Islet precursor cell (in vitro differentiated cells): Measurements from ENCODE around the gene NACC2.
"Not testable (repeated sequence)": the region's sequence is repeated elsewhere in the genome, so short reads cannot be mapped to it uniquely, and the experiment has no call there.

Source experiments
- DNase-seq: peaks from one replicate; pipeline ENCODE4 v3.0.0-alpha.2; 2018

NACC2 gene

DNA sequence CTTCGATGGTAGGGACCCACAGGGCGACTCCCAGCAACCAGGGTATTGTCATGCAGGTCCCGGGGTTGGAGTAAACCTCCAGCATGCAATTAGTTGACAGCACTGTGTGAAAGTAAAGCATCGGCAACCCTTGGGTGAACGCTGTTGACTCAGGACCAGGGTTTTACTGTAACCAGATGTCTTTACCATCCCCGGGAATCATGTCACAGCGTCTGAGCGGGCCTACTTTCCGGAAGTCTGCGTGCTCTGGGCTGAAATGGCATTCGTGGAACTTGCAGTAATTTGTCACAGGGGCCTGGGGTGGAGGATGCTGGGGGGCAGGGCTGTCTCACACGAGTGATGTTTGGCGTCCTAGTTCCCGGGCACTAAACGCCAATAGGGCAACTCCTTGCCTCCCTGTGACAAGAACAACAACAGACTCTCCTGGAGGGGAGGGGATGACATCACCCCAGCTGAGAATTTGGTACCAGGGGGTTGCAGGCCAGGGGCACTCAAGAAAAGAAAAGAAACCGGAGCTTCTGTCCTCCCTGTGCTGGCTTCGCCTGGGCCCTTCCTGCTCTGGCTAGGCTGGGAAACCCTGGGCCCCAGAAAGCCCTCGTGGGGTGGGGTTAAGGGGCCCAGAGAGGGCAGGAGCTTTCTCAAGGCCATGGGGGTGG is 123.8 kb downstream of the NACC2 start:
- DNase-seq, result no peak

DNA sequence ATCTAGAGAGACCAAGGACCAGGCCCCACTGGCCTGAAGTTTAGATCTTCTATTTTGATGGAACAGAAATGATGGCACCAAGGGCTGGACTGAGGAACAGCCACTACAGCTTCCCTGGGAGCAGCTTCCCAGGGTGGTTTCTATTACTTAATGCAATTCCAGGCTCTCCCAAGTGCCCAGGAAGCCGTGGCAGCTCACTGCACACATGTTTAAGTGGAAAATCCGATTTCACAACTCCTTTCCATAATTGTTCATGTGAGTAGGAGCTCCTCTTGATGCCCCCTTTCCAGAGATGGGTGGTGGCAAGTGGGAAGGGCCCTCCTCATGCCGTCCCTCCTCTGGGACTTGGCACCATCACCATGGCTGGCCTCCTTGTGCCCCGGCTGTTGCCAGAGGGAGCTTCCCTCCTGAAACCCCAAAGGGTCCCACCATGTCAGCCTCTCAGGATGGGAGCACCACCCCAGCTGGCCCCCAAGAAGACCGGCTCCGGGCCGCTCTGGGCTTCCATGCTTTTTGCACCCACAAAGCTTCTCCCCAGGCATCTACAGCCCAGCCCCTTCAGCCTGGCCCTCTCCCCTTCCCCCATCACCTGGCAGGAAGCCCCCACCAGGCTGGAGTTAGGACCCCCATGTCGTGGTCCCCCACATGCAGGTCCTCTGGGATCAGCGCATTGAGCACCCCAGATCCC is 124.8 kb downstream of the NACC2 start:
- no peak for DNase-seq

DNA sequence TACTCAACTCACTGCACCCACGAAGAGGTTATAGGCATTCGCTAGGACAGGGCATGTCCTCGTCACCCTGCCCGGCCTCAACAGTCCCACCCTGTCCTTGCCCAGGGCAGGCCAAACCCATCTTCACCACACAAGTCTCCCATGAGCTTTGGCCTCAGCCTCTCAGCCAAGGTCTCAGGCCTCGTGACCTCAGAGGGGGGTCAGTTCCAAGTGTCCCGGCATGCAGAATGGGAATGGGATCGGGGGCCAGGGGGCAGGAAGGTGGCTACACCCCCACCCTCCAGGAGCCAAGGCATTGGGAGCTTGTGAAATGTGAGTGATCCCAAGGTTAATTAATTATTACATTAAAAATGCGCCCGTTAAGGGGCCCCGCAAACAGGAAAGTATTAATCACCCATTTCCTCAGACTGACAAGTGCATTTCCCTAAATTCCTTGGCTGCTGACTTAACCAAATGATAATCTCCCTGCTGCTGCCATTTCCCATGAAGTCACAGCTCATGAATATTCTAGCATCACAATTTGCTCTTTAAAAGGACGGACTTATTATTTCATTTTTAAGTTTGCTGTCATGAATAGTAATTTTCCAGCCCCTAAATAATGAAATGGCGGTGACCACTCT is 125.9 kb downstream of the NACC2 start:
- no peak for DNase-seq

DNA sequence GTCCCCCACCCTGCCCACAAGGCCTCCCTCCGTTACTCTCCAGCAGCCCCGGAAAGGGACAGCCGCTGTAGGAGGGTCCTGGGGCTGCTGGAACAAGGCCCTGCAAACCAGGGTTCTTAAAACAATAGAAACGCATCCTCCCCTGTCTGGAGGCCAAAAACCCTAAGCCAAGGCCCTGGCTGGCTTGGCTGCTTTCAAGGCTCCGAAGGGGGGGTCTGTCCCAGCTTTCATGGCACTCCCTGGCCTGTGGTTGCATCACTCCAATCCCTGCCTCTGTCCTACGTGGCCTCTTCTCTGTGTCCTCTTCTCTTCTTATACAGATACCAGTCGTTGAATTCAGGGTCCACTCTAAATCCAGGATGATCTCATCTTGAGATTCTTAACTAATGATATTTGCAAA is 126.5 kb downstream of the NACC2 start:
- no peak for DNase-seq

DNA sequence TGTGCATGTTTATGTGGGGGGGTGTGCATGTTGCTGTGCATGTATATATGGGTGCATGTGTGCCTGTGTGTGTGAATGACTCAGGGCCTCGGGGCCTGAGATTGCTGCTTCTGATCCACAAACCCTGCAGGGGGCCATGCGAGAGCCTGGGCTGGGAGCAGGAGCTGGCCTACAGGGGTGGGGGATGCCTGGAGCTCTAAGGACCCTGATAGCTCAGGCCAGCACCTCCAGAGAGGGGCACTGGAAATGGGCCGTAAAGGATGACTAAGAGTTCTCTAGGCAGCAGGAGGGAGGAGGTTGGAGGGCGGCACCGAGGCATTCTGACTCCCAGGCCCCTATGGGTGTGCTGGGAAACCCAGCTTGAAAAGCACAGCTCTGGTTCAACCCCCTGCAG is 127.0 kb downstream of the NACC2 start:
- DNase-seq, result no peak

DNA sequence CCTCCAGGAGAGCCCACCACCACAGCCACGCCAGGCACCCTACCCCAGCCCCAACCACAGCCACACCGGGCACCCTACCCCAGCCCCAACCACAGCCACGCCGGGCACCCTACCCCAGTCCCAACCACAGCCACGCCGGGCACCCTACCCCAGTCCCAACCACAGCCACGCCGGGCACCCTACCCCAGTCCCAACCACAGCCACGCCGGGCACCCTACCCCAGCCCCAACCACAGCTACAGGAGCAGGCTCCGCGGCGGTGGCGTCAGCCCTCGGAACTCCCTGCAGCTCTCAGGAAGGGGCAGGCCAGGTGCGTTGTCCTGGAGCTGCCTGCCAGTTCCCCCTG is 128.2 kb downstream of the NACC2 start:
- not testable (repeated sequence) for DNase-seq

DNA sequence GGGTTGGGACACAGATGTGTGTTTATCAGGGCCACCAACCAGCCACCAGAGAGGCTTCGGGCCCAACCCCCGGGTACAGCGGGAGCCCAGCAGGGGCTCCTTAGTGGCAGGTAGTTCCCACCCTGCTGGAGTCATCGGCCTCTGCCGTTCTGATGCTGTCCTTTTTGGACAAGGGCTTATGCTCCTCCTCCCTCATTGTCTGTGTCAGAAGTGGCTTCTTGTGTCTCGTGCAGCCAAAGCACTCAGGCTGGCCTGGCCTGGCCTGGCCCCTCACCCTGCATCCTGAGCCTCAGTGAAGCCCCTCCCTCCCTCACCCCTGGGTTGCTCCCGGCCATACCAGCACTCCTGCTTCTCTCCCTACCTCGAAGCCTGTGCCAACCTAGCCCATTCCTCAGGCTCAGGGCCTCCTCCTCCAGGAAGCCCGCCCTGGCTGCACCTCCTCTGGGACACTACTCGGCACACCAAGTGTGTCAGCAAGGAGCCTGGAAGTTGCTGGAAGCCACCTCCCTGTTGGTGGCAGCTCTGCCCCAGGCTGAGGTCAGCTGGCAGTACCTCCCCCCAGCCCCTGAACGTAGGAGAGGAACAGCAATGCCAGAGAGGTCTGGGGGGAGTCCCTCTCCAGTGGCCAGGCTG is 129.8 kb downstream of the NACC2 start:
- DNase-seq, result no peak

DNA sequence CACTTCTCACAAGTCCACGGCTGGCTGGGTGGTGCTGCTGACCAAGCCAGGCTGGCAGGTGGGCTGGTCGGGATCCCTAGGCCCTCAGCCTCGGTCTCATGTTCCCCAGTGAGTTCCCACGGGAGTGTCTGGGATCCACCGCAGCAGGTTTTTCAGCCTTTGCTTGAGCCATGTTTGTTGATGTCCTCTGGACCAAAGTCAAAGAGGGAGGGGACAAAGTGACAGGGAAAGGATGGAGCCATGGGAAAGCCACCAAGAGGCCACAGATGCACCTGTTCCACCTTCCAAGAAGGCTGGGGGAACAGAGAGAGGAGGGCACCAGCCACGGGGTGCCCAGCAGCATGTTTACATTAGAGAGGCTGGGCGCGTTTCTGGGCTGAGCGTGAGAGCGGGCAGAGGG is 131.2 kb downstream of the NACC2 start:
- DNase-seq, result no peak

DNA sequence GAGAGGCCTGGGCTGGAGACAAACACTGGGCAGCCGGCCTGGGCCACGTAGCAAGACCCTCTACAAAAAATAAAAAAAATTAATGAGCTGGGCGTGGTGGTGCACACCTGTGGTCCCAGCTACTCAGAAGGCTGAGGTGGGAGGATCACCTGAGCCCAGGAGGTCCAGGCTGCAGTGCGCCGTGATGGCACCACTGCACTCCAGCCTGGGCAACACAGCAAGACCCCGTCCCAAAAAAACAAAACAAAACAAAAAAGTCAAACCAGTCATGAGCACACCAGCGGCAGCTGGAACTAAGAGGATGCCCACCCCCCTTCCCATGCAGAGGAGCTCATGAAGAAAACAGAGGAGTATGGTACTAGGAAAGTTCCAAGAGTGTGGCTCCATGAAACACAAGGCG is 131.8 kb downstream of the NACC2 start:
- DNase-seq, result no peak

DNA sequence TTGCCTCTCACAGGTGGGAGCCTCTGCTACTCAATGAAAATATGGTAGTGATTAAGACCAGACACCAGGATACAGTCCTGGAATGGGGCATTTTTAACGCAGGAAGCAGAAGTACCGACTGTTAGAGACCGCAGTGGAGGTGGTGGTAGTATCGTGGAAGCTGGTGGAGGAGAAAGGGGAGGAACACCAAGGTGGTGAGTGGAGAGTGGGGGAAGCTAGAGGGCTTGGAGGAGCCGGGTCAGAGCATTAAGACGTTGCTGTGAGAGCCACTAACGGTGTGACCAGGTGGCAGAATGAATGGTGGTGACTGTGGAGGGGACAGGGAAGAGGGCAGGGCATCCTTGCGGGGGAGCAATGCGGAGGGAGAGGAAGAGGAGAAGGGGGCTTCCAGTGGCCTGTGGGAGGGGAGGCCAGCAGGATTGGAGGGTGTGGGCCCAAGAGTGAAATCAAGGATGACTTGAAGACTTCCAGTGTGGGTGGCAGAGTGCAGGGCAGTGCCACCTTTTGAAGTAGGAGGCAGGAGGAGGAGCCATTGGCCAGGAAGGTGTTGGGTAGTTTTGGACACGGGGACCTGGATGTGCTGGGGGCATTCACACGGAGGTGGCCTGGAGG is 132.3 kb downstream of the NACC2 start:
- DNase-seq, result no peak

DNA sequence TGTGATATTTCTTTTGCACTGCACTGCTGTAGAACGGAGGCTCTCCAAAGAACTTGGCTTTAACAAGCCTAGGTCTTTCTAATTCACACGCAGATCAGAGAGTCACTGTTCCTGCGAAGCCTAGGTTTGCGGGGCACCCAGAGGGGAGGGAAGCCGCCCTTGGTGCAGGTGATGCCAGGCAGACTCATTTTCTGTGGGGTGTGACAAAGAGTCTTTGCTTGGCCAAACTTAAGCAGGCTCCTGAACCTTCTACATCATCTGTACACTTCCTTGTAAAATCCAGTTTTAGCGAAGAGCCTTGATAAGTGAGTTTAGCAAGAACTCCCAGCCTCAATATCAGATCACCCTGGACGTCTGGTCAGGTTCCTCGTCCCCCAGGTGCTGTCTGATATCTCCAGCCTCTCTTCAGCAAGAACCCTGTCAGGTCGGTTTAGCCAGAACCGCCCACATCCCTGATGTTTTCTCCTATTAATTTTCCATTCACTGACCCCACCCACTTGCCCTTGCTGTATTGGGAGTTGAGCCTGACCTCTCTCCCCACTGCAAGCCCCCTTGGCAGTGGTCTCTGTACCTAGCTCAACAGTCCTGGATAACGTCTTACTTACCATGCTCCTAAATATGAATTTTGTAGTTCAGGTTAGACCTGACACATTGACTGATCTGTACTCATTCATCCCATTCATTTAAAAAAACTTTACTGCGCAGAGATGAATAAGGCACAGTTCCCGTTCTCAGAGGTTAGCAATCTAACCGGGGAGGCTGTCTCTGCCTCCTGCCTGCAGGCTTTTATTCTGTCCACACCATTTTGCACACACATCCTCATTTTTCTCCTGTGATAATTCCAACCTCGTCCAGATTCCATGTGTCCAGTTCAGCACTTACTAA is 133.0 kb downstream of the NACC2 start:
- no peak for DNase-seq

DNA sequence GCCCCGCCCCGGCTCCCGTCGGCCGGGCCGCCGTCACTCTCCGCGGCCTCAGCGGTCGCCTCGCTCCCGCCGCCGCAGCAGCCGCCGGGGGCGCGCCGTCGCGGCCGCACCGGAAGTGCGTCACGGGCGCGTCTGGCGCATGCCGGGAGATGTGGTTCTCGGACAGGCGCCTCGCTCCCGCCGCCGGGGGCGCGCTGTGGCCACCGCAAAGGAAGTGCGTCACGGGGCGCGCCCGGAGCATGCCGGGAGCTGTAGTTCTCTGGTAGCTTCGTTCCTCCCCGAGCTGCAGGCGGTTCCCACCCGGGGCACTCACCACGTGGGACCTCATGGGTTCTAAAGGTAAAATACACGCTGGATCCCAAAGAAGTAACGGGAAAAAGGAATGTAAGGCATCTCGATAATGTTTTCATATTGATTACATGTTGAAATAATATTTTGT is 133.8 kb downstream of the NACC2 start, which contains the start of gene UBAC1:
Gene UBAC1, minus strand, starts transcription at position 97 of the 439 bp plus-strand sequence. CDS start 211 bp downstream, outside the sequence.
- peak; percentile 96 for DNase-seq

DNA sequence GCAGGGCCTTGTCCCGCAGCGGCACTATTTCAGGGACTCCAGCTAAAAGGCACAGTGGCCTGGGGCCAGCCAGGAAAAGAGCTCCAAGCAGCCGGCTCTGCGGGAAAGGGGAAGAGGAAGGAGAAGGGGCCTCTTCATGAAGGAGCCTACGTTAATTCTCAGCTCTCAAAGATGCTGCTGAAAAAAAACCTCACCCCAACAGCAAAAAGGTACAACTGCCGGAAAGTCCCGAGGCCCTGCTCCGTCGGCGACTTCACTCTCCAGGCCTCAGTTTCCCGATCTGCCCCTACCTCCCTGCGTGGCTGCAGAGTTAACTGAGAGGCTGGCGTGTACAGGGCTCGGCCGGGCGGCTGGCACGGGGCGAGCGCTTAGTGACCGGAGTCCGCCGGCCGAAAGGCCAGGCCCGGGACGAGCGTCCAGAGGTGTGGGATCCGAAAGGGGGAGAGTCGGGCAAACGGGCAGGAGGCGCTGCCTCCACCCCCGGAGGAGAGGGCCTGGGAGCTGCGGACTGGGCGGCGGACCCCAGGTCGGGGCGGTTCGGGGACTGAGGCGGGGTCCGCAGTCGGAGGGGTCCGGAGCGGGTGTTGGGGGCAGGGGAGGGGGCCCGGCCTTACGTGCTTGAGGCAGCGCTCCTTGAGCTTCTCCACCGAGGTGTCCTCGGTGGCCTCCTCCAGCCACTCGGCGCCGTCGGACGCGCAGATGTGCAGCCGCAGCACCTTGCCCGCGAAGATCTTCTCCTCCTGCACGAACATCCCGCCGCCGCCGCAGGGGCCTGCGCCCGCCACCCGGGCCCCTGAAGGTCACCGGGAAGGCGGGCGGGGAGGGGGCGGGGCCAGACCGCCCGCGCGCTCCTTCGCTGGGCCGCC is 134.4 kb downstream of the NACC2 start:
- no peak for DNase-seq

DNA sequence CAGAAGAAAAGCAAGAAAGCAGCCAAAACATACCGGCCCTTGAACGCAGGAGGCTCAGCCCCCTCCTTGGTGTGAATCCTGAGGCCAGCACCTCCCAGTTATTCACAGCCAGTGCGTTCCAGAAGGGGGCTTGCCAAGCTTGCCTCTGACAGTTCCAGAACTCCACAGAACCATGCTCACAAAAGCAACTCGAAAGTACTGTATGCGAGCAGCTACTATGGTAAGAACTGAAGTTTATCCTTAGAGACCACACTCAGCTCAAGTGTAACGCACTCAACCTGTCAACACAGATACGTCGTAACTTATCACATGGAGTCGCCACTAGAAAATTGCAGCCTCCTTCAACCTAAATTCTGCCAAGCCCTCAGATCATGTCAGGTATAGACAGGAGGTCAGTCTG is 135.3 kb downstream of the NACC2 start:
- no peak for DNase-seq

DNA sequence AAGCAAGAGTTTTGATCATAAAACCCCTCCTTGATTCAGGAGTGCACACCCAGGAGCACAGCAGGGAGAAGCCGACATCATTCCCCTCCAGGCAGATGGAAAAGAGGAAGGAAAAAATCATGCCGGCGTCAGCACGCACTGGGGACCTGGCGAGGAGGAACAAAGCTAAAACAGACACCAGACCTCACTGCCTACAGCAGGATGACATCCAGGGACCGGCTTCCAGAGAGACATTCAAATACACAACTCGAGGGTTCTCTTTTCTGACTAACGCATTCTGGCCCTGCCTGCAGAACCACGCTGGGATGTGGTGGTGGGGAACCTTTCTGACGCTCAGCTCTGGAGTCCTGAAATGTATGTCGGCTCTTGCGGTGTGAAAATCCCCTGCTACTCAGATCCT is 136.6 kb downstream of the NACC2 start:
- no peak for DNase-seq

DNA sequence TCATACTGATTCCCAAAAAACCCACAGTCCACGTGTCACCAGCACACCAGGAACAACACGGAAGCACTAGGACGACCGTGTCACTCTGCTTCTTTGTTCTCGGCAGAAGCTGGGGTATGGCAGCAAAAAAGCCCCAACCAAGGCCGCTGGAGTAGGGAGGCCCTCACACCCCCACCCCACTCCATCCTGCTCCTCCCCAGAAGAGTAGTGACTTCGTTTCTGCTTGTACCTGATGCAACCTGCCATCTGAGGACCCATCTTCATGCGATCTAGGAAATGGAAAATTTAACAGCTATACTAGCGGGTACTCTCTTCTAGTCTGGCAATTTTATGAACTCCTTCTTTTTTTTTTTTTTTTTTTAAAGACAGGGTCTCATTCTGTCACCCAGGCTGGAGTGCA is 137.7 kb downstream of the NACC2 start:
- no peak for DNase-seq

DNA sequence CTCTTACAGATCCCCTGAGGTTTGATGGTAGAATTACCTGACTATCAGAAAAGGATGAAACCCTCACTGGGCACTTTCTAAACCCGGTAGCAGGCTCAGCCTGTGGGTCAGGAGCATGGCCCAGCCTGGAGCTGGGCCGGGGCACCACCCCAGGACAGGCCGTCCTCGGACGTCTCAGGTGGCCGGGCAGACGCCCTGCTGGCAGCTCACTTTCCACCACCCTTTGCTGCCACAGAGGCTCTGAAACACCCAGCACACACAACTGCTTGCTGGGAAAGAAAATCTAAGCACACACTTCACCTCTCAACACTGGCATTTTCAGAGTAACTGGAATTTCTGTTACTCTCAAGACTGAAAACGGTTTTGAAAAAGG is 138.3 kb downstream of the NACC2 start:
- no peak for DNase-seq
